GM12878 (cell line): ENCODE measurements around the gene RACK1. TPM values are rescaled to one million over a fixed set of nuclear protein-coding genes. Genes with fewer than 3 reads are reported as not detected.
A peak's percentile ranks its signal among the peaks of the same experiment; 100 is the strongest.

Experiments
- ATAC-seq: fragments of 200-7000 bp; cut with Tn5 transposase; 3 replicates; pipeline ENCODE4 v1.9.1; 2020; ENCODE audit warnings: mild to moderate bottlenecking, moderate library complexity
- BruUV-seq: library from RNA; stranded (reverse); fragments of 400-500 nt; replicated peaks from 2 replicates; lab custom pipeline; 2021; lab: Mats Ljungman, UMichigan
- CTCF ChIA-PET: fragments of 300-600 bp; sonication (Branson Sonifier 250); formaldehyde crosslinking; extraction: SDS; loops from one replicate; lab custom pipeline; 2021; ENCODE audit warnings: inconsistent platforms; lab: Yijun Ruan, JAX
- POLR2A ChIA-PET: fragments of 350-600 bp; formaldehyde crosslinking; extraction: SDS; loops from one replicate; lab custom pipeline; 2021; ENCODE audit warnings: inconsistent platforms; lab: Charles Lee
- RAD21 ChIA-PET: fragments of 300-600 bp; sonication (Branson Sonifier 250); formaldehyde crosslinking; loops from one replicate; lab custom pipeline; 2023; ENCODE audit warnings: antibody characterized with exemption; ENCODE audit not compliant: unreplicated experiment; lab: Charles Lee
- SMC1A ChIA-PET: fragments of 300-600 bp; sonication (Branson Sonifier 250); formaldehyde crosslinking; loops from one replicate; lab custom pipeline; 2023; ENCODE audit not compliant: unreplicated experiment, uncharacterized antibody; lab: Charles Lee
- DNase-seq: peaks from one replicate; pipeline ENCODE4 v3.0.0-alpha.2; 2011; ENCODE audit warnings: low read depth, low spot score
- FAIRE-seq: peaks from 3 replicates; lab custom pipeline; 2011; peaks lifted over from hg19 to GRCh38; lab: Jason Lieb, UNC
- H2AFZ ChIP-seq: 2 replicates; pipeline ENCODE4 v1.6.0; 2011; ENCODE audit warnings: low read depth, low read length, control low read depth; ENCODE audit not compliant: control insufficient read depth
- H3K27ac ChIP-seq: 2 replicates; pipeline ENCODE4 v1.5.1; 2011; ENCODE audit warnings: control low read depth; ENCODE audit not compliant: control insufficient read depth, insufficient read depth
- H3K27me3 ChIP-seq, 2 experiments: replicated peaks in 1 of 2; 2 replicates each; pipeline versions ENCODE4 v1.6.0 to v1.6.1; 2011; ENCODE audit warnings: low read length in 1 of 2; ENCODE audit not compliant: control insufficient read depth in 2 of 2, insufficient read depth in 2 of 2
- H3K36me3 ChIP-seq, 2 experiments: 2 replicates each; pipeline ENCODE4 v1.5.1; 2011; ENCODE audit warnings: low read length in 1 of 2; ENCODE audit not compliant: control insufficient read depth in 2 of 2, insufficient read depth in 2 of 2
- H3K4me1 ChIP-seq: 2 replicates; pipeline ENCODE4 v1.6.1; 2011; ENCODE audit warnings: mild to moderate bottlenecking, low read length, moderate library complexity, mixed read lengths; ENCODE audit not compliant: control insufficient read depth, insufficient read depth
- H3K4me2 ChIP-seq: 2 replicates; pipeline ENCODE4 v1.6.0; 2011; ENCODE audit warnings: control low read depth; ENCODE audit not compliant: control insufficient read depth, insufficient read depth
- H3K4me3 ChIP-seq: fragments of 200-600 bp; sonication (generic); 2 replicates; pipeline ENCODE4 v1.5.1; 2016
- H3K79me2 ChIP-seq: 2 replicates; pipeline ENCODE4 v1.6.0; 2011; ENCODE audit warnings: low read length; ENCODE audit not compliant: control insufficient read depth, insufficient read depth
- H3K9ac ChIP-seq: 2 replicates; pipeline ENCODE4 v1.8.0; 2011; ENCODE audit warnings: low read length, control low read depth, mixed read lengths; ENCODE audit not compliant: control insufficient read depth, insufficient read depth
- H3K9me3 ChIP-seq: replicated peaks from 3 replicates; pipeline ENCODE4 v1.5.1; 2011; ENCODE audit warnings: mild to moderate bottlenecking, low read length; ENCODE audit not compliant: control insufficient read depth, insufficient read depth
- H4K20me1 ChIP-seq: 2 replicates; pipeline ENCODE4 v1.6.0; 2011; ENCODE audit not compliant: control insufficient read depth, insufficient read depth
- ATF3 ChIP-seq: IDR thresholded peaks from 2 replicates; pipeline ENCODE4 v1.6.1; 2011; ENCODE audit warnings: low read depth, mild to moderate bottlenecking, low read length, moderate library complexity, borderline replicate concordance; ENCODE audit errors: extremely low read depth
- BHLHE40 ChIP-seq, 2 experiments: fragments of 450-650 bp in 1 of 2; IDR thresholded peaks; 2 replicates each; pipeline ENCODE4 v1.6.1; 2011 to 2017; ENCODE audit warnings: low read depth in 2 of 2, borderline replicate concordance in 1 of 2, improper control_type of control experiment in 1 of 2, low read length in 1 of 2, mild to moderate bottlenecking in 1 of 2
- CBX5 ChIP-seq: sonication (generic); IDR thresholded peaks from 2 replicates; pipeline ENCODE4 v1.6.1; 2016; ENCODE audit warnings: low read depth, moderate library complexity, mild to moderate bottlenecking, inconsistent platforms
- CHD2 ChIP-seq: IDR thresholded peaks from 2 replicates; pipeline ENCODE4 v1.6.1; 2011; ENCODE audit warnings: low read depth, low read length, improper control_type of control experiment, borderline replicate concordance
- CREM ChIP-seq: IDR thresholded peaks from 2 replicates; pipeline ENCODE4 v1.6.1; 2014; ENCODE audit warnings: antibody characterized with exemption, low read depth
- E2F8 ChIP-seq: fragments of 450-650 bp; IDR thresholded peaks from 2 replicates; pipeline ENCODE4 v1.6.1; 2018; ENCODE audit warnings: mild to moderate bottlenecking, low read depth, moderate library complexity; ENCODE audit not compliant: partially characterized antibody
- ESRRA ChIP-seq: IDR thresholded peaks from 2 replicates; pipeline ENCODE4 v1.6.1; 2012; ENCODE audit warnings: mild to moderate bottlenecking, low read length, improper control_type of control experiment
- FOS ChIP-seq: IDR thresholded peaks from 3 replicates; pipeline ENCODE4 v1.6.1; 2011; ENCODE audit warnings: borderline replicate concordance; ENCODE audit not compliant: insufficient read length; ENCODE audit errors: extremely low read depth
- NFYB ChIP-seq: IDR thresholded peaks from 2 replicates; pipeline ENCODE4 v1.6.1; 2011; ENCODE audit warnings: low read depth, mild to moderate bottlenecking, low read length, improper control_type of control experiment, moderate library complexity; ENCODE audit not compliant: insufficient read depth
- NKRF ChIP-seq: fragments of 450-650 bp; conservative IDR thresholded peaks from 2 replicates; pipeline ENCODE4 v1.6.1; 2017; ENCODE audit warnings: mild to moderate bottlenecking, moderate library complexity
- NR2C2 ChIP-seq: IDR thresholded peaks from 2 replicates; pipeline ENCODE4 v1.6.1; 2011; ENCODE audit warnings: borderline replicate concordance, low read depth; ENCODE audit not compliant: control insufficient read depth, insufficient read length
- PAX8 ChIP-seq: fragments of 450-650 bp; IDR thresholded peaks from 2 replicates; pipeline ENCODE4 v1.6.1; 2017; ENCODE audit warnings: mild to moderate bottlenecking, moderate library complexity
- POLR2A ChIP-seq: IDR thresholded peaks from 2 replicates; pipeline ENCODE4 v1.6.1; 2011; ENCODE audit warnings: low read depth, mild to moderate bottlenecking, low read length
- POLR2AphosphoS2 ChIP-seq: IDR thresholded peaks from 2 replicates; pipeline ENCODE4 v1.6.1; 2011; ENCODE audit warnings: low read depth, mild to moderate bottlenecking, low read length, improper control_type of control experiment, moderate library complexity
- POLR2AphosphoS5 ChIP-seq: IDR thresholded peaks from 2 replicates; pipeline ENCODE4 v1.6.1; 2011; ENCODE audit warnings: mild to moderate bottlenecking, low read length, inconsistent platforms
- RB1 ChIP-seq: fragments of 450-650 bp; formaldehyde crosslinking; IDR thresholded peaks from 2 replicates; pipeline ENCODE4 v1.6.1; 2017; ENCODE audit warnings: mild to moderate bottlenecking, borderline replicate concordance
- RBBP5 ChIP-seq: fragments of 200-600 bp; sonication (generic); conservative IDR thresholded peaks from 2 replicates; pipeline ENCODE4 v1.6.1; 2016
- RCOR1 ChIP-seq: conservative IDR thresholded peaks from 2 replicates; pipeline ENCODE4 v1.6.1; 2012; ENCODE audit warnings: low read depth, low read length, improper control_type of control experiment
- SIN3A ChIP-seq: IDR thresholded peaks from 2 replicates; pipeline ENCODE4 v1.6.1; 2012; ENCODE audit warnings: low read depth, low read length, improper control_type of control experiment
- SPI1 ChIP-seq: IDR thresholded peaks from 2 replicates; pipeline ENCODE4 v1.6.1; 2011; ENCODE audit warnings: low read depth, mild to moderate bottlenecking, low read length, moderate library complexity, borderline replicate concordance; ENCODE audit not compliant: insufficient read depth
- YY1 ChIP-seq: IDR thresholded peaks from 2 replicates; pipeline ENCODE4 v1.6.1; 2011; ENCODE audit warnings: low read depth, mild to moderate bottlenecking, low read length
- ZBED1 ChIP-seq: IDR thresholded peaks from 2 replicates; pipeline ENCODE4 v1.6.1; 2016; ENCODE audit warnings: borderline replicate concordance
- ZNF274 ChIP-seq: IDR thresholded peaks from one replicate; pipeline ENCODE4 v1.8.0; 2011; ENCODE audit not compliant: insufficient read length, insufficient read depth
- WGBS: methylation state at CpG from one replicate; pipeline ENCODE4 v1.1.6; 2016; ENCODE audit warnings: low lambda C conversion rate; ENCODE audit not compliant: insufficient replicate concordance, insufficient coverage; ENCODE audit errors: missing lambda C conversion rate; 5-methylcytosine and 5-hydroxymethylcytosine counted together
- in situ Hi-C: fragments of 300-500 bp; cut with MboI; formaldehyde crosslinking; loops from 9 replicates; pipeline ENCODE4 v1.14.3; 2018; ENCODE audit warnings: mixed read lengths
- intact Hi-C: fragments of 100-400 bp; cut with micrococcal nuclease; formaldehyde crosslinking; loops from one replicate; pipeline ENCODE4 v1.14.2; 2022; ENCODE audit not compliant: unreplicated experiment
- polyA plus RNA-seq, 11 experiments: library from polyadenylated mRNA; depleted of rRNA in 4 of 11; unstranded in 6 of 11; stranded (reverse) in 5 of 11; fragments of >200 nt; fragmentation: Nextera tagmentation in 4 of 11; fragmentation: Illumina TruSeq in 1 of 11; extraction: Ambion mirVana in 4 of 11; extraction: Trizol in 1 of 11; gene quantifications; 1 replicate in 1 of 11; 2 replicates in 10 of 11; pipeline versions ENCODE4 v1.2.1 to v1.2.3, GENCODE V29; 2011 to 2016; ENCODE audit warnings: inconsistent platforms in 2 of 11, missing spikeins in 2 of 11, low read depth in 1 of 11
- total RNA-seq, 4 experiments: library from RNA; depleted of rRNA in 3 of 4; stranded (reverse); fragments of >200 nt in 3 of 4; fragmentation: Illumina TruSeq in 1 of 4; extraction: Trizol in 1 of 4; gene quantifications; 2 replicates each; pipeline versions ENCODE4 v1.2.1 to v1.2.3, GENCODE V29; 2013 to 2021

Gene RACK1
- total and polyA plus RNA-seq, 10 of the 15 experiments (the other 5 are each of a cell fraction or from before 2014, with no cell fraction given): 1,365 to 6,584 (median 4,167) TPM

- peak overlapping the region; percentile 77 for H3K4me2 ChIP-seq
- TF ChIP-seq SPI1 (no peak), E2F8 (no peak), CBX5 (no peak), NFYB (no peak), YY1 (no peak), PAX8 (no peak), POLR2A (no peak), BHLHE40 (IDR thresholded peaks at IDR 0.05; ENCODE audit: borderline replicate concordance in 1 of 2, low read depth in 2 of 2, low read length in 1 of 2) (no peak), RB1 (no peak), ATF3 (no peak), CHD2 (0 out of 2 replicates have a peak, but pooled peaks have one; percentile 18), SIN3A (0 out of 2 replicates have a peak, but pooled peaks have one; percentile 14), NKRF (peak; percentile 28; the same call in 1 of the 2 replicates), FOS (no peak), ESRRA (no peak), POLR2AphosphoS2 (no peak), RCOR1 (no peak), CREM (no peak), NR2C2 (no peak), RBBP5 (no peak), ZBED1 (no peak), POLR2AphosphoS5 (no peak), ZNF274 (no peak)
Measured at GRCh38 chr5:181217803-181218062, 26.0 kb downstream of the RACK1 start.

More at GRCh38 chr5:181217803-181218062, 26.0 kb downstream of the RACK1 start:
- in situ Hi-C loops (no loop called here), intact Hi-C loops (loop anchor here (1.0 kb wide), 1 partner anchor 10 kb away; no protein-coding TSS in a partner anchor)
- H3K27ac ChIP-seq: no peak overlapping the region
- ChIA-PET RAD21 (interaction anchor here (0.6 kb wide), 1 partner anchor 11 kb away, joined by 3 read pairs; no protein-coding TSS in a partner anchor), SMC1A (no interaction called here), CTCF (no interaction called here), POLR2A (no interaction called here)
- DNase-seq: no peak
- no peaks in the 10 kb centered on the region for H3K36me3 ChIP-seq
- BruUV-seq: no TSS peak
- H3K9me3 ChIP-seq: no peaks in the 10 kb centered on the region
- under 1% methylated on average over 13 of the region's 13 CpGs for WGBS
- peak overlapping the region; percentile 70 for H3K4me3 ChIP-seq
- H3K4me1 ChIP-seq: peaks cover 8% of the 10 kb centered on the region
- no peaks in the 10 kb centered on the region for H3K27me3 ChIP-seq
- no peak overlapping the region for H3K9ac ChIP-seq
- H2AFZ ChIP-seq: peak overlapping the region; percentile 35
- FAIRE-seq: no peak
- no peaks in the 10 kb centered on the region for H4K20me1 ChIP-seq
- H3K79me2 ChIP-seq: no peaks in the 10 kb centered on the region
- peak; percentile 20 for ATAC-seq
